SKM-1 treated with dmso at 0.1 percent for 144 hours (cell line): ENCODE results near the gene ADCY4.

Experiments used
- DNase-seq: peaks from one replicate; lab custom pipeline; 2025; ENCODE audit not compliant: unreplicated experiment; lab: John Stamatoyannopoulos, UW

Gene ADCY4

DNA sequence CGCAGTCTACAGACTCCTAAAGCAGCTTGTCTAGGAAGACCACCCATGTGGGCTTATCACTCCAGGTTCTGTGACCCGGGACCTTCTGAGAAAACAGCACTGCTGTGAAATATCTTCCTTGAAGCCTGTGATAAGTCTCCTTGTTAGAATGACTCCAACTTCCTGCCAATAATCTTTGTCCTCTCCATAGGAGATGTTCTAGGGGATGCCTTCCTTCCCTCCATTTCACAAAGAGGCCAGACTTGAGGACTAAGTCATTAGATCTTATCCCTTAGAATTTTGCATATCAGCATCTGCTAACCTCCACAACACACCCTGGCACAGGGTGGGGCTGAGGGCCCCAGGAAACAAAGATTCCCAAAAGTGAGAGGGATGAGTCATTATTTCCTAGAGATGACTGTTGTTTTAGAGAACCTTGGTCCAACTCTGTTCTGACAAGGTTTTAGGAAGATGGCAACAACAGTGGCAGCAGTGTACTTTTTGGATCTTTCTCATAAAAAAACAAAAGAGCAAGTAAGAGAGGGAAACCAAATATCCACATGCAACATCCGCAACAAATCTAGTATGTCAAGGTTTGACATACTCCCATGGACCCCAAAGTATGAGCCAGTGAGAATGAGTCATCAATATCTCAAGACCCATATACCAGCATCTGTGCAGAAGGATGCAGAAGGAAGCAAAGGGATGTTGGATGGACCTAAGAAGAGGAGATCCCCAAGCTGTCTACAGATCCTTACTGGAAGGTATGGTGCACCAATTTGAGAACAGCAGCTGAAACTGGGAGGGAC is 17.5 kb downstream of the ADCY4 start:
- DNase-seq: no peak

DNA sequence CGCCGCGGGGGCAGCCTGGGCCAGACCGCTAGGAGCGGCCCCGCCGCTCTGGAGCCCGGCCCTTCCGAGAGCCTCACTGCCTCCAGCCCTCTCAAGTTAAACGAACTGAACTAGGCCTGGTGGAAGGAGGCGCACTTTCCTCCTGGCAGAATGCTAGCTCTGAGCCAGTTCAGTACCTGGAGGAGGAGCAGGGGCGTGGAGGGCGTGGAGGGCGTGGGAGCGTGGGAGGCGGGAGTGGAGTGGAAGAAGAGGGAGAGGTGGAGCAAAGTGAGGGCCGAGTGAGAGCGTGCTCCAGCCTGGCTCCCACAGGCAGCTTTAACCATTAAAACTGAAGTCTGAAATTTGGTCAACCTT is 18.3 kb downstream of the ADCY4 start:
- DNase-seq: no peak

DNA sequence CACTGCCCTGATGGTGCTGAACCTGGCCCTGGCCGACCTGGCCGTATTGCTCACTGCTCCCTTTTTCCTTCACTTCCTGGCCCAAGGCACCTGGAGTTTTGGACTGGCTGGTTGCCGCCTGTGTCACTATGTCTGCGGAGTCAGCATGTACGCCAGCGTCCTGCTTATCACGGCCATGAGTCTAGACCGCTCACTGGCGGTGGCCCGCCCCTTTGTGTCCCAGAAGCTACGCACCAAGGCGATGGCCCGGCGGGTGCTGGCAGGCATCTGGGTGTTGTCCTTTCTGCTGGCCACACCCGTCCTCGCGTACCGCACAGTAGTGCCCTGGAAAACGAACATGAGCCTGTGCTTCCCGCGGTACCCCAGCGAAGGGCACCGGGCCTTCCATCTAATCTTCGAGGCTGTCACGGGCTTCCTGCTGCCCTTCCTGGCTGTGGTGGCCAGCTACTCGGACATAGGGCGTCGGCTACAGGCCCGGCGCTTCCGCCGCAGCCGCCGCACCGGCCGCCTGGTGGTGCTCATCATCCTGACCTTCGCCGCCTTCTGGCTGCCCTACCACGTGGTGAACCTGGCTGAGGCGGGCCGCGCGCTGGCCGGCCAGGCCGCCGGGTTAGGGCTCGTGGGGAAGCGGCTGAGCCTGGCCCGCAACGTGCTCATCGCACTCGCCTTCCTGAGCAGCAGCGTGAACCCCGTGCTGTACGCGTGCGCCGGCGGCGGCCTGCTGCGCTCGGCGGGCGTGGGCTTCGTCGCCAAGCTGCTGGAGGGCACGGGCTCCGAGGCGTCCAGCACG is 18.9 kb downstream of the ADCY4 start:
- no peak for DNase-seq

- DNase-seq: no peak
These were observed 19.5 kb downstream of the ADCY4 start for GRCh38 chr14:24315243-24315806.

- no peak for DNase-seq
These were observed 20.3 kb downstream of the ADCY4 start for GRCh38 chr14:24314377-24315193.

- DNase-seq: no peak
These were observed 21.0 kb downstream of the ADCY4 start for GRCh38 chr14:24313913-24314312.

DNA sequence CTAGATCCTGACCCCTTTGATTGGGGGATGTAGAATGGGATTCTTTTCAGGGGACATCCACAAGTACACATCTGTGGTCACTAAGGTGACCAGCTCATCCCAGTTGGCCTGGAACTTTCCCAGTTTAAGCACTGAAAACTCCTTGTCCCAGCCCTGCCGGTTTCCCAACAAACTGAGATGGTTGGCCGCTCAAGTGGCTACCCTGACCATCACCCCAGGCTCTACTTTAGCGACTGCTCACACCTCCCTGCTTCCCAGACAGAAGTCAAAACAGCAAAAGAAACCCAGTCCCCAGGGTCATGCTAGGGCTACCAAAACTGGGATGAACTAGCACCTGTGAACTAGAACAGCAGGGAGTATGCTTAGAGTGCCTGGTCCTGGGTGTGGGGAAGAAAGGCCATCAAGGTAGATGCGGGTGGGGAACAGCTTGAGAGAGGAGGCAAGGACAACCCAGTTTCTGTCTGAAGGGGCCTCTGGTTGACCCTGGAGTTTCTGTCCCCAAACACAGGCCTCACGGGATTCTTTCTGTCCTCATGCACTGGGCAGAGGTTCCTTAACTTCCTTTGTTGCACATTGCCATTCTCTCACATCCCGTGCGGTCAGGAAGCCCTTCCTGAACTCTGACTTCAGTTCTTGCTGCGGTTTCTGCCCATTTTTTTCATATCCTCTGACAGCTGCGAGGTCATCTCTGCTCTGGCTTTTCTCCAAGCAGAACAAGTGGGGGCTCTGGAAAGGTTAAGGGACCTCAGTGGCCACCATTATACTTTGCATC is 21.9 kb downstream of the ADCY4 start:
- peak; percentile 80 for DNase-seq

DNA sequence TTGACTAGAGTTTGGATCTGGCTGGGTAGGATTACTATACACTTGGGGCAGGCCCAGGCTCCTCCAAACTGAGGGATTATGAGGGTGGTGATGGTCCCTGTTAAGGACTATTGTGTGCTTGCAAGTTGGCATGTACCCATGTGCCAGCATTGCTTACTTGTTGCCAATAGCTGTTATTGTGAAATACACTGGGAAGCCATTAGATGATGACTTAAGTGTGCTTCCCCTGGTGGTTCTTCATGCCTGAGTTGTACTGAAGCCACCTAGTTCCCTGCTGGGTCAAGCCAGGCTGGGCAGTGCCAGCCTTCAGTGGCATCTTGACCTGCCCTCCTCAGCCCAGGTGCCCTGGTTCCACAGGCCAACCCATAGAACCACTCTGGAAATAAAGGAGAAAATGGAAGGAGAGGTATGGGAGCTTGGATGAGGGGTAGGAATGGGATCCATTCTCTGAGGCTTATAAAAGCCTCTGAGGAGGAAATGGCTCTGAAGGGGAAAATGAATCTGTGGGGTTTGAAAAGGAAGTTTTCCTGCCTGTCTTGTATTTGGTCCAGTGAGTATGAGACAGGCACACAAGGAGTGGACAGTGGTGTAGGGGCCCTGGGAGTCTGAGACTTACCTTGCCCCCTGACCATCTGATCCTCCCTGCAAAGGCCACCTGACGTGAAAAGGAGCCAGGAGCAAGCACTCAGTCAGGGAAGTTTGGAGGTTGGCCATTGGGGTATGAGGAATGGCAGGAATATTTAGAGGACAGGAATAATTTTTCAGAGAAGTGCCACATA is 22.8 kb downstream of the ADCY4 start:
- DNase-seq: no peak

DNA sequence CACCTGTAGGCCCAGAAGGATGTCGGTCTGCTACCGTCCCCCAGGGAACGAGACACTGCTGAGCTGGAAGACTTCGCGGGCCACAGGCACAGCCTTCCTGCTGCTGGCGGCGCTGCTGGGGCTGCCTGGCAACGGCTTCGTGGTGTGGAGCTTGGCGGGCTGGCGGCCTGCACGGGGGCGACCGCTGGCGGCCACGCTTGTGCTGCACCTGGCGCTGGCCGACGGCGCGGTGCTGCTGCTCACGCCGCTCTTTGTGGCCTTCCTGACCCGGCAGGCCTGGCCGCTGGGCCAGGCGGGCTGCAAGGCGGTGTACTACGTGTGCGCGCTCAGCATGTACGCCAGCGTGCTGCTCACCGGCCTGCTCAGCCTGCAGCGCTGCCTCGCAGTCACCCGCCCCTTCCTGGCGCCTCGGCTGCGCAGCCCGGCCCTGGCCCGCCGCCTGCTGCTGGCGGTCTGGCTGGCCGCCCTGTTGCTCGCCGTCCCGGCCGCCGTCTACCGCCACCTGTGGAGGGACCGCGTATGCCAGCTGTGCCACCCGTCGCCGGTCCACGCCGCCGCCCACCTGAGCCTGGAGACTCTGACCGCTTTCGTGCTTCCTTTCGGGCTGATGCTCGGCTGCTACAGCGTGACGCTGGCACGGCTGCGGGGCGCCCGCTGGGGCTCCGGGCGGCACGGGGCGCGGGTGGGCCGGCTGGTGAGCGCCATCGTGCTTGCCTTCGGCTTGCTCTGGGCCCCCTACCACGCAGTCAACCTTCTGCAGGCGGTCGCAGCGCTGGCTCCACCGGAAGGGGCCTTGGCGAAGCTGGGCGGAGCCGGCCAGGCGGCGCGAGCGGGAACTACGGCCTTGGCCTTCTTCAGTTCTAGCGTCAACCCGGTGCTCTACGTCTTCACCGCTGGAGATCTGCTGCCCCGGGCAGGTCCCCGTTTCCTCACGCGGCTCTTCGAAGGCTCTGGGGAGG is 23.9 kb downstream of the ADCY4 start, which contains the start of gene LTB4R:
Gene LTB4R, plus strand, starts transcription at position 857 of the 959 bp plus-strand sequence. CDS start 4,150 bp downstream, outside the sequence.
- no peak for DNase-seq

DNA sequence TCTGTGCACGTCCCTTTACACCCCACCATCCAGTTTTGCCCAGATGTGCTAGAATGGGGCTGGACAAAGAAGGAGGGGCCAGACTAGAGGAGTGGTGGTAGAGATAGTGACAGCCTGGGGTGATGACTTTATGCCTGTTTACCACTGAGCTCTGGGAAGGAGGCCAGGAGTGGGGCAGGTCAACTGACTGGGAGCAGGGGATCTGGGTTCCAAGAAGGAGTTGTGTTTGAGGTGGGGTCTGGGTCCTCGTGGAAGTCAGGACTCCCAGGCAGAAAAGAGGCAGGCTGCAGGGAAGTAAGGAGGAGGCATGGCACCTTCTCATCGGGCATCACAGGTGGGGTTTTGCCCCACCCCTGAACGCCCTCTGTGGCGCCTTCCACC is 24.6 kb downstream of the ADCY4 start:
- DNase-seq: no peak

DNA sequence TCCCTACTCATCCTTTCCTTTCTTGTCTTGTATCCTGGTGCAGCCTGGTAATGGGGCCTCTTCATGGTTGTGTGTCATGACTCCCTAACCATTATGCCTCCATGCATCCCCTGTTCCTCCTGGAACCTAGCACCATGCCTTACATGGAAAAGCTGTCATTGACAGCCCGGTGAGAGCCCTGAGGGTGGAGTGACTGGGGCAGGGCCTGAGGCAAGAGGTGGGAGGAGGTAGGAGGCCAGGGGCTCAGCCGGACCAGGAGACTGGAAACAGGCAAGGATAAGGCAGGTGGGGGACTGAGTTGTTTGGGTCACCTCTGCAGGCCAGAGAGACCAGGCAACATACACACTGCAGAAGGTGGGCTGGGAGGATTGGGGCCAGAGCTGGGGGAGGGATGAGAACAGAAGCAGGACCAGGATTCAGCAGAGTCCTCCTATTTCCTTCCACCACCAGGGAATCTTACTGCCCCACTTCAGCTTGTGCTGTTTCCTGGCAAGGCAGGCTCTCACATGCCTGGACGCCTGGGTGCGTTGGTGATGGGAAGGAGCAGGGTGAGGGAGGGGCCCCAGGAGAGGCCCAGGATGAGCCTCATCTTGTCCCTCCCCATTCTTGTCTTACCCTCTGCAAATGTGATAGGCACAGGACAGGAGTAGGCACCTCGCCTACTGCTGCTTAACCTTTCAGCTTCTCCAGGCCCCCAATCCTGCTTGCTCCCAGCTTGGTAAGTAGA is 25.2 kb downstream of the ADCY4 start, which contains the start of gene LTB4R2:
Gene LTB4R2, plus strand, starts transcription at position 603 of the 727 bp plus-strand sequence. CDS start 525 bp downstream, outside the sequence.
- no peak for DNase-seq

- no peak for DNase-seq
These were observed 26.3 kb downstream of the ADCY4 start for GRCh38 chr14:24308342-24309124.

DNA sequence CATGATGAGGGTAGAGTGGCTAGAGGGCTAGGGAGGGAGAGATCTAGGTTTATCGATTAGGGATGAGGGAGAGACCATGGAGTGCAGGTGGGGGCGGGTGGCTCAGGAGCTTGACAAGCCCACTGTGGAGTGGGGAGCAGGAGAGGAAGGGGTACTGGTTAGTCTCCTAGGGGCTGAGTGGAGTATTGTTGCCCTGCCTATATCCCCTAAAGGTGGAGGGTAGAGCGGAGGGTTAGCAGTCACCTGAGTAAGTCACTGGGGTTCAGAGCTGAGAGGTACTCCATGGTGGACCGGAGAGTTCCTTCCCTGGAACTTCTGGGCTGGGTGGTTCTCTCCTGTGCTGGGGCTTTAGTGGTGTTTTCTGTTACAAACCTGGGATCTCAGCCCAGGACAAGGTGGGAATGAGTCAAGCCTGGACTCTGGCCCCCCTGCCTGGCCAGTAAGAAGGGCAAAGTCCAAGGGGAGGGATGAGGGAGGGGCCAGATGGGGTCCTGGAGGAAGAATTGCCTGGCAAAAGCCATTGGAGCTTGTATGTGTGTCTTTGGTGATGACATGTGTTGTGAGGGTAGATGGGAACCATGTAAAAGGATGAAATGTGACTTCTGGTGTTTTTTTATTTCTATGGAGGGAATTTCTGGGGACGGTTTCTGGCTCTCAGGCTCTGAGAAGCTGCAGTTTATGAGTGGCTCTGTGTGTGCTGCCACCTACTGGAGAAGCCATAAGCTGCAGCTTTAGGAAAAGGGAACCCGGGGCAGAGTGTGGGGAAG is 27.1 kb downstream of the ADCY4 start, which contains the start of gene CIDEB:
Gene CIDEB, minus strand, starts transcription at position 403 of the 767 bp plus-strand sequence. Its CDS starts 119 bp downstream, at position 284.
- no peak for DNase-seq

DNA sequence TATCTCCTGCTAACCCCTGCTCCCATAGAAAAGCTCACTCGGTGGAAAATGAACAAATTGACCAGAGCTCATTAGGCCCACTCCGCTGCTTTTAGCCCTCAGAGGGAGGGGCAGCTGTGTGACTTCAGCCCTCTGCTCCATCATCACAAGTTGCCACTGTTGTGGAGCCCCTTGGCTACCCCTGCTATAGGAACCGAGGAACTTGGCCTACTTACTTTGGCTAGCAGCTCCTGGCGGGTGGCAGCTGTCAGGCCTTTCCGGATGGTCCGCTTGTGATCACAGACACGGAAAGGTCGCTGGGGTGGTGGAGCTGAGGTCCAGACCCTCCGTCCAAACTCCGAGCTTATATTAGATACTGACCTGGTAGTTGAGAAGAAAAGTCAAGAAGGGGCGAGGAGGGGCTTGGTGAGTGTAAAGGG is 27.7 kb downstream of the ADCY4 start:
- DNase-seq: no peak

GRCh38 chr14:24304019-24304387 is 30.9 kb downstream of the ADCY4 start:
- no peak for DNase-seq
